ENCODE data around the gene RFLNA.

DNA sequence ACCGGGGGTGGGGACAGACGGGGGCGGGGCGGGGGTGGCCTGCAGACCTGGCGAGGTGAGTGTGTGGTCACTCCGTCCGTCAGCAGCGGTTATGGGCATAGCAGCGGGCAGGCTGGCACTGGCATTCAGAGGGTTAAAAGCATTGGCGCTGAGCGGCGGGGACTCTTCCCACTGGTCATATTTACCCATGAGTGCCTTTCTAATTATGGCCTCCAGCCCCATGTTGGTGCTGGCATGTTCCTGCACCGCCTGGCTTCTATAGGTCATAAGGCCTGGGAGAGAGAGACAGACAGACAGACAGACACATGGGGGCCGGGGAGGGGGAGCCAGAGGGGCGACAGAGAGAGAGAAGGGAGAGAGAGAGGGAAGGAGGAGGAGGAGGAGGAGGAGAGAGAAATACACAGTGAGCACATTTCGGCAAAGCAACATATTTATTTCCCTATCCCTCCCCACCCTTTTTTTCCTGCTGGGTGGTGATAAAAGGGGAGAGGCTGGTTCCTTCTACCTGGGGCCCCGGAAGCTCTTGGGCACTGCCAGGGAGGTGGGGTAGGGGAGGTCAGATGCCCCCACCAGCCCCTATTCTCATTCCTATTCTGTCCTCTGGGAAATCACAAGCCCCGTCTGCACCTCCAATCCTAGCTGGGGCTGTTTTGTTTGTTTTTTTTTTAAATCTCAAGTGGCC, 32.6 kb downstream of the RFLNA start:
- no peak for TF ChIP-seq EZH2phosphoT487 (IDR thresholded peaks at IDR 0.05; ENCODE audit: low read length)
- TF ChIP-seq, protein P1, sequence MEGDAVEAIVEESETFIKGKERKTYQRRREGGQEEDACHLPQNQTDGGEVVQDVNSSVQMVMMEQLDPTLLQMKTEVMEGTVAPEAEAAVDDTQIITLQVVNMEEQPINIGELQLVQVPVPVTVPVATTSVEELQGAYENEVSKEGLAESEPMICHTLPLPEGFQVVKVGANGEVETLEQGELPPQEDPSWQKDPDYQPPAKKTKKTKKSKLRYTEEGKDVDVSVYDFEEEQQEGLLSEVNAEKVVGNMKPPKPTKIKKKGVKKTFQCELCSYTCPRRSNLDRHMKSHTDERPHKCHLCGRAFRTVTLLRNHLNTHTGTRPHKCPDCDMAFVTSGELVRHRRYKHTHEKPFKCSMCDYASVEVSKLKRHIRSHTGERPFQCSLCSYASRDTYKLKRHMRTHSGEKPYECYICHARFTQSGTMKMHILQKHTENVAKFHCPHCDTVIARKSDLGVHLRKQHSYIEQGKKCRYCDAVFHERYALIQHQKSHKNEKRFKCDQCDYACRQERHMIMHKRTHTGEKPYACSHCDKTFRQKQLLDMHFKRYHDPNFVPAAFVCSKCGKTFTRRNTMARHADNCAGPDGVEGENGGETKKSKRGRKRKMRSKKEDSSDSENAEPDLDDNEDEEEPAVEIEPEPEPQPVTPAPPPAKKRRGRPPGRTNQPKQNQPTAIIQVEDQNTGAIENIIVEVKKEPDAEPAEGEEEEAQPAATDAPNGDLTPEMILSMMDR (IDR thresholded peaks at IDR 0.05; ENCODE audit: low read length), result no peak
- no peak for TF ChIP-seq EZH2 (optimal IDR thresholded peaks at IDR 0.05; ENCODE audit: low read depth, low read length)
